Gastroesophageal sphincter (tissue), 4 donors: ENCODE measurements around the gene EVI2B. TPM values are rescaled to one million over a fixed set of nuclear protein-coding genes. Genes with fewer than 3 reads are reported as not detected.
"Not testable (repeated sequence)": the region's sequence is repeated elsewhere in the genome, so short reads cannot be mapped to it uniquely, and the experiment has no call there.

Source experiments
- ATAC-seq: fragments of 150-250 bp; one replicate; pipeline ENCODE4 v1.9.1; 2016; ENCODE audit warnings: mild to moderate bottlenecking, moderate library complexity
- H3K27ac ChIP-seq, 4 donors: fragments of 200-600 bp; sonication (generic) in 3 of 4; 1 replicate in 3 of 4; 2 replicates in 1 of 4; pipeline ENCODE4 v1.5.1; 2016 to 2019
- H3K27me3 ChIP-seq: fragments of 200-600 bp; sonication (generic); one replicate; pipeline ENCODE4 v1.5.1; 2019
- H3K36me3 ChIP-seq, 2 donors: fragments of 200-600 bp; sonication (generic); one replicate each; pipeline ENCODE4 v1.5.1; 2019; ENCODE audit warnings: control low read depth in 1 of 2
- H3K4me1 ChIP-seq, 3 donors: fragments of 200-600 bp; sonication (generic); 1 replicate in 2 of 3; 2 replicates in 1 of 3; pipeline ENCODE4 v1.5.1; 2016 to 2019; ENCODE audit warnings: control low read depth in 2 of 3
- H3K4me3 ChIP-seq, 2 donors: fragments of 200-600 bp; sonication (generic); one replicate each; pipeline ENCODE4 v1.5.1; 2019; ENCODE audit warnings: mild to moderate bottlenecking in 1 of 2, moderate library complexity in 1 of 2
- H3K9me3 ChIP-seq, 3 donors: fragments of 200-600 bp; sonication (generic); one replicate each; pipeline ENCODE4 v1.5.1; 2017 to 2019; ENCODE audit warnings: control low read depth in 2 of 3
- CTCF ChIP-seq, 4 experiments: fragments of 200-600 bp in 2 of 4; fragments of 450-650 bp in 2 of 4; sonication (generic) in 1 of 4; IDR thresholded peaks; one replicate each; pipeline ENCODE4 v1.5.1; 2017 to 2019; ENCODE audit warnings: antibody characterized with exemption in 4 of 4, mild to moderate bottlenecking in 2 of 4, moderate library complexity in 2 of 4
- EP300 ChIP-seq: sonication (generic); formaldehyde crosslinking; IDR thresholded peaks from one replicate; pipeline ENCODE4 v1.6.1; 2017; ENCODE audit warnings: antibody characterized with exemption, mild to moderate bottlenecking
- POLR2A ChIP-seq, 2 donors: fragments of 450-650 bp; IDR thresholded peaks; one replicate each; pipeline ENCODE4 v1.6.1; 2017; ENCODE audit warnings: antibody characterized with exemption in 2 of 2, mild to moderate bottlenecking in 2 of 2, moderate library complexity in 1 of 2
- POLR2AphosphoS5 ChIP-seq: sonication (generic); formaldehyde crosslinking; IDR thresholded peaks from one replicate; pipeline ENCODE4 v1.6.1; 2017; ENCODE audit warnings: antibody characterized with exemption
- WGBS, 2 donors: methylation state at CpG; one replicate each; pipeline ENCODE4 v1.1.5; 2018; ENCODE audit warnings: low coverage in 1 of 2; 5-methylcytosine and 5-hydroxymethylcytosine counted together
- total RNA-seq, 4 donors: library from RNA; depleted of rRNA; stranded (reverse); fragments of >200 nt; gene quantifications; one replicate each; pipeline ENCODE4 v1.1.0, GENCODE V29; 2016

The EVI2B gene
- total RNA-seq, 4 donors from 2014 or later: 3.1 to 12.7 (median 8.9) TPM

- TF ChIP-seq POLR2A (IDR thresholded peaks at IDR 0.05) (no peak), CTCF (IDR thresholded peaks at IDR 0.05) (no peak), POLR2AphosphoS5 (no peak), EP300 (no peak)
- H3K27ac ChIP-seq: no peak overlapping the region
- no peaks in the 10 kb centered on the region for H3K27me3 ChIP-seq
- peaks cover 5 to 34% (median 5%) of the 10 kb centered on the region in 3 donors for H3K4me1 ChIP-seq
- no peak for ATAC-seq
- H3K36me3 ChIP-seq: peaks cover 0 to 47% of the 10 kb centered on the region in 2 donors
- H3K4me3 ChIP-seq: no peak overlapping the region
- H3K9me3 ChIP-seq: no peaks in the 10 kb centered on the region
Measured at GRCh38 chr17:31272803-31273202, 41.1 kb downstream of the EVI2B start.

- H3K27me3 ChIP-seq: no peaks in the 10 kb centered on the region
- ATAC-seq: no peak
- TF ChIP-seq POLR2A (IDR thresholded peaks at IDR 0.05): no peak
- no peak for TF ChIP-seq POLR2AphosphoS5
- TF ChIP-seq EP300: no peak
- no peak for TF ChIP-seq CTCF (IDR thresholded peaks at IDR 0.05)
- peaks cover 5 to 34% (median 5%) of the 10 kb centered on the region in 3 donors for H3K4me1 ChIP-seq
- 86% methylated on average over 1 of the region's 1 CpG; no CpG with 5 or more reads in 1 of the 2 donors for WGBS, 2 donors
- H3K27ac ChIP-seq: no peak overlapping the region
- no peaks in the 10 kb centered on the region for H3K9me3 ChIP-seq
- peaks cover 0 to 46% of the 10 kb centered on the region in 2 donors for H3K36me3 ChIP-seq
- H3K4me3 ChIP-seq: no peak overlapping the region
Measured at GRCh38 chr17:31272236-31272635, 41.6 kb downstream of the EVI2B start.

GRCh38 chr17:31269578-31269983, 44.3 kb downstream of the EVI2B start:
- 25 to 29% methylated on average over 1 of the region's 1 CpG for WGBS, 2 donors
- ATAC-seq: peak; percentile 52
- TF ChIP-seq CTCF (IDR thresholded peaks at IDR 0.05) (no peak), EP300 (no peak), POLR2A (IDR thresholded peaks at IDR 0.05) (no peak)
- no peak overlapping the region for H3K4me3 ChIP-seq
- peak overlapping the region in 2 of 4 donors; percentile 8 to 34 for H3K27ac ChIP-seq
- H3K27me3 ChIP-seq: no peaks in the 10 kb centered on the region
- no peaks in the 10 kb centered on the region for H3K9me3 ChIP-seq
- H3K4me1 ChIP-seq: peaks cover 5 to 31% (median 5%) of the 10 kb centered on the region in 3 donors
- H3K36me3 ChIP-seq: peaks cover 0 to 60% of the 10 kb centered on the region in 2 donors

- peaks cover 5 to 27% (median 5%) of the 10 kb centered on the region in 3 donors for H3K4me1 ChIP-seq
- TF ChIP-seq CTCF (IDR thresholded peaks at IDR 0.05) (no peak), POLR2A (IDR thresholded peaks at IDR 0.05) (no peak), EP300 (no peak), POLR2AphosphoS5 (no peak)
- no peaks in the 10 kb centered on the region for H3K27me3 ChIP-seq
- no peak for ATAC-seq
- no peaks in the 10 kb centered on the region for H3K9me3 ChIP-seq
- H3K36me3 ChIP-seq: peaks cover 0 to 65% of the 10 kb centered on the region in 2 donors
- no peak overlapping the region for H3K27ac ChIP-seq
- H3K4me3 ChIP-seq: no peak overlapping the region
- WGBS, 2 donors: 86 to 92% methylated on average over 2 of the region's 2 CpGs
Measured at GRCh38 chr17:31269036-31269577, 44.7 kb downstream of the EVI2B start.

- no peak overlapping the region for H3K27ac ChIP-seq
- H3K4me3 ChIP-seq: no peak overlapping the region
- 83 to 92% methylated on average over 2 of the region's 2 CpGs for WGBS, 2 donors
- H3K36me3 ChIP-seq: peaks cover 0 to 74% of the 10 kb centered on the region in 2 donors
- no peak for ATAC-seq
- TF ChIP-seq CTCF (IDR thresholded peaks at IDR 0.05): no peak
- no peak for TF ChIP-seq POLR2AphosphoS5
- TF ChIP-seq POLR2A (IDR thresholded peaks at IDR 0.05): no peak
- no peak for TF ChIP-seq EP300
- H3K27me3 ChIP-seq: no peaks in the 10 kb centered on the region
- H3K4me1 ChIP-seq: peaks cover 0 to 18% (median 5%) of the 10 kb centered on the region in 3 donors
- H3K9me3 ChIP-seq: no peaks in the 10 kb centered on the region
Measured at GRCh38 chr17:31266042-31266441, 47.8 kb downstream of the EVI2B start.

- peaks cover 0 to 72% of the 10 kb centered on the region in 2 donors for H3K36me3 ChIP-seq
- H3K4me1 ChIP-seq, ATAC-seq, H3K27me3 ChIP-seq, H3K9me3 ChIP-seq, H3K4me3 ChIP-seq, H3K27ac ChIP-seq: not testable (repeated sequence)
- WGBS, 2 donors: 100% methylated on average over 1 of the region's 1 CpG; no CpG with 5 or more reads in 1 of the 2 donors
Measured at GRCh38 chr17:31262923-31263322, 50.9 kb downstream of the EVI2B start.
